Activated CD4-positive, alpha-beta memory T cell treated with anti-CD3 and anti-CD28 coated beads, Interleukin-2, amount 10 ng/mL, durations not matched to agents 7 days and 5 days (primary cell): ENCODE measurements around the gene DYSF. TPM values are rescaled to one million over a fixed set of nuclear protein-coding genes. Genes with fewer than 3 reads are reported as not detected.

ENCODE experiments used
- CTCF ChIA-PET: fragments of 350-600 bp; sonication (Branson Sonifier 250); formaldehyde crosslinking; loops from one replicate; lab custom pipeline; 2021; ENCODE audit warnings: antibody characterized with exemption, inconsistent platforms; lab: Charles Lee
- POLR2A ChIA-PET: fragments of 350-600 bp; sonication (Branson Sonifier 250); formaldehyde crosslinking; loops from one replicate; lab custom pipeline; 2021; ENCODE audit warnings: antibody characterized with exemption; lab: Charles Lee
- DNase-seq: peaks from one replicate; pipeline ENCODE4 v3.0.0-alpha.2; 2020
- H3K27ac Mint-ChIP-seq: one replicate; pipeline ENCODE4 v1.8.0; 2021; ENCODE audit warnings: mild to moderate bottlenecking, mixed read lengths
- H3K27me3 Mint-ChIP-seq: one replicate; pipeline ENCODE4 v1.8.0; 2021; ENCODE audit warnings: mixed read lengths
- H3K36me3 Mint-ChIP-seq: one replicate; pipeline ENCODE4 v1.8.0; 2021; ENCODE audit warnings: low read depth, mixed read lengths
- H3K4me1 Mint-ChIP-seq: one replicate; pipeline ENCODE4 v1.8.0; 2021; ENCODE audit warnings: mixed read lengths
- H3K4me3 Mint-ChIP-seq: one replicate; pipeline ENCODE4 v1.8.0; 2021; ENCODE audit warnings: mild to moderate bottlenecking, mixed read lengths
- H3K9me3 Mint-ChIP-seq: one replicate; pipeline ENCODE4 v1.8.0; 2021; ENCODE audit warnings: mixed read lengths
- total RNA-seq, 2 experiments: library from RNA; stranded (reverse); gene quantifications; one replicate each; pipeline ENCODE4 v1.2.3, GENCODE V29; 2021

Gene DYSF
- total RNA-seq, 2 experiments from 2014 or later, result not detected

GRCh38 chr2:71559080-71559827, 105.9 kb downstream of the DYSF start:
- H3K4me1 Mint-ChIP-seq, result no peaks in the 10 kb centered on the region
- no peaks in the 10 kb centered on the region for H3K9me3 Mint-ChIP-seq
- H3K27ac Mint-ChIP-seq, result no peak overlapping the region
- ChIA-PET POLR2A (no interaction called here), CTCF (no interaction called here)
- DNase-seq, result no peak
- H3K36me3 Mint-ChIP-seq, result no peaks in the 10 kb centered on the region
- H3K27me3 Mint-ChIP-seq, result no peaks in the 10 kb centered on the region
- no peak overlapping the region for H3K4me3 Mint-ChIP-seq

DNA sequence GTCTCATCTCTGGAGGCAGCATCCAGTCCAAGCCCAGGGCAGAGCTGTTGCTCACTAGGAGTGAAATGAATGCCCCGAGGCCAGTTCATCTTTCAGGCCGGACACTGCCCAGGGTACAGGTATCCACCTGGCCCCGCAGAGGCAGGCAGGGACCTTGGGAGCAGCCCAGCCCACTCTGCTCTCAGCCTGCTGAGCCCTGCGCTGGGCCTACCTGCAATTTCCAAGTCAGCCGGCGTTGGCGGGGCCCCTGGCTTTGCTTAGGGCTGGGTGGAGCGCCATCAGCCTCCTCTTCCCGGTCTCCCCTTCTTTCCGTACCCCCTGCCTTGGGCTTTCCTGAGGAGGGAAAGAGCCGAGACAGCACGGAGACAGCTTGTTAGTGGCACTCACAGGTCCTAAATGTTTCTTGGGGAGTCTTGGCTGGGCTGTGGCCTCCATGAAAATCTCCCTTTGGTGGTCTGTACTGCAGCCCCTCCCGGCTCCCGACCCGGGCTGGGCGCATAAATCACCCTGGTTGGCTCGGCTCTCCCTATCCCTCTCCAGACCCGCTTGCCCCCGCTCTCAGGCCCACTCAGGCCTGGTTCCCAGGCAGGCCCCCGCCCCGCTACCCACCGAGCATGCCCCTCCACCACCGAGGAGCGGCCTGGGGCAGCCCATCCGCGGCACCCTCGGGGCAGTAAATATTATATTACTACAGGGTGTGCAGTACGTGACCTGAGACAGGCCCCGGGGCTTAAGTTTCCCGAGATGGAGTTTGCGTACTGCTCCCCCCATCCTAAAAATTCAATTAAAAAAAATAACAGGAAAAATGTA, 106.7 kb downstream of the DYSF start:
- Mint-ChIP-seq H3K27ac (no peak overlapping the region), H3K36me3 (no peaks in the 10 kb centered on the region), H3K4me1 (no peaks in the 10 kb centered on the region), H3K4me3 (no peak overlapping the region), H3K27me3 (no peaks in the 10 kb centered on the region), H3K9me3 (no peaks in the 10 kb centered on the region)
- CTCF ChIA-PET, result no interaction called here
- no peak for DNase-seq
- POLR2A ChIA-PET, result no interaction called here

GRCh38 chr2:71560638-71561011, 107.3 kb downstream of the DYSF start:
- no peaks in the 10 kb centered on the region for H3K9me3 Mint-ChIP-seq
- ChIA-PET POLR2A (no interaction called here), CTCF (no interaction called here)
- H3K4me1 Mint-ChIP-seq, result no peaks in the 10 kb centered on the region
- H3K36me3 Mint-ChIP-seq, result no peaks in the 10 kb centered on the region
- no peak overlapping the region for H3K27ac Mint-ChIP-seq
- no peak overlapping the region for H3K4me3 Mint-ChIP-seq
- no peaks in the 10 kb centered on the region for H3K27me3 Mint-ChIP-seq
- no peak for DNase-seq

DNA sequence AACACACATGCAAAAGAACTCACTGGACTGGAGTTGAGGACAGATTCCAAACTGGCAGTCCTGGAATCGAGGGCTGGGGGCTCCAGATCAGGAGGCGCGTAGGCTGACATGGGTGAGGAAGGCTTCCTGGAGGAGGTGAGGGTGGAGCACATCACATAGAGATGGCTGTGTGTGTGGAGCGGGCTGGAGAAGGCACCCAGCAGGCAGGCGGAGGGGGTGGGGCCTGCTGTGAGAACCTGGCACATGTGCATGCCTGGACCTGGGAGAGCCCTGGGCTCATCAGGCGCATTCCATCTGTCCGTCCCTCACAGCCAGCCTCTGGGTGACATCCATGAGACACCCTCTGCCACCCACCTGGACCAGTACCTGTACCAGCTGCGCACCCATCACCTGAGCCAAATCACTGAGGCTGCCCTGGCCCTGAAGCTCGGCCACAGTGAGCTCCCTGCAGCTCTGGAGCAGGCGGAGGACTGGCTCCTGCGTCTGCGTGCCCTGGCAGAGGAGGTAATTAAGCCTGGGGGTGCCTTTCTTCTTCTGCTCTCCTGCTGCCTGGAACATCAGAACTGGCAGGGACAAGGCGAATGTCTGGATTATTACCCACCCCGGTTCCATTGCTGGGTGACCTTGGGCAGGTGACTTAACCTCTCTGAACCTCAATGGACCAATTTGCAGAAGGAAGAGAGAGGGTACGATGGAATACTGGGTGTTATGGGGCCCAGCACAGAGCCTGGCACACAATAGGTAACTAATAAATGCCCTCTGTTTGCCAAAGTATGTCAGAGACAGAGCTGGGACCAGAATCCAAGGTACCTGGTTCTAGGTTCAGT, 108.3 kb downstream of the DYSF start:
- Mint-ChIP-seq H3K36me3 (no peaks in the 10 kb centered on the region), H3K4me1 (no peaks in the 10 kb centered on the region), H3K27me3 (no peaks in the 10 kb centered on the region), H3K9me3 (no peaks in the 10 kb centered on the region), H3K4me3 (no peak overlapping the region), H3K27ac (no peak overlapping the region)
- ChIA-PET POLR2A (no interaction called here), CTCF (no interaction called here)
- DNase-seq, result no peak

- no peaks in the 10 kb centered on the region for H3K4me1 Mint-ChIP-seq
- H3K27me3 Mint-ChIP-seq, result no peaks in the 10 kb centered on the region
- H3K27ac Mint-ChIP-seq, result no peak overlapping the region
- no peak overlapping the region for H3K4me3 Mint-ChIP-seq
- H3K9me3 Mint-ChIP-seq, result no peaks in the 10 kb centered on the region
- CTCF ChIA-PET, result no interaction called here
- no peaks in the 10 kb centered on the region for H3K36me3 Mint-ChIP-seq
- POLR2A ChIA-PET, result no interaction called here
- DNase-seq, result no peak
Measured at GRCh38 chr2:71562518-71562917, 109.2 kb downstream of the DYSF start.

DNA sequence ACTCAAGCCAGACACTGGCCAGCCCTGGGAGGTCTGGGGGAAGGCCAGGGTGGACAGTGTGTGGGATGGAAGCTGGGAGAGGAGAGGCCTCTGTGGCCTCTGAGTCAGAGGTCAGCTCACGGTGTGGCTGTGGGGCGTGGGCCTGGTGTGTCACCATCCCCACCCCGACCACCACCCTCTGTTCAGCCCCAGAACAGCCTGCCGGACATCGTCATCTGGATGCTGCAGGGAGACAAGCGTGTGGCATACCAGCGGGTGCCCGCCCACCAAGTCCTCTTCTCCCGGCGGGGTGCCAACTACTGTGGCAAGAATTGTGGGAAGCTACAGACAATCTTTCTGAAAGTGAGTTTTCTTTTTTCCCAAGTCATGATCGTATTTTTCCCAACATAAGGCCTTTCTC, 110.5 kb downstream of the DYSF start:
- DNase-seq, result no peak
- CTCF ChIA-PET, result no interaction called here
- POLR2A ChIA-PET, result no interaction called here
- Mint-ChIP-seq H3K27ac (no peak overlapping the region), H3K4me1 (no peaks in the 10 kb centered on the region), H3K27me3 (no peaks in the 10 kb centered on the region), H3K9me3 (no peaks in the 10 kb centered on the region), H3K4me3 (no peak overlapping the region), H3K36me3 (no peaks in the 10 kb centered on the region)

- H3K4me1 Mint-ChIP-seq, result no peaks in the 10 kb centered on the region
- no peaks in the 10 kb centered on the region for H3K27me3 Mint-ChIP-seq
- H3K36me3 Mint-ChIP-seq, result no peaks in the 10 kb centered on the region
- no peak for DNase-seq
- no peak overlapping the region for H3K4me3 Mint-ChIP-seq
- H3K9me3 Mint-ChIP-seq, result no peaks in the 10 kb centered on the region
- ChIA-PET CTCF (no interaction called here), POLR2A (no interaction called here)
- H3K27ac Mint-ChIP-seq, result no peak overlapping the region
Measured at GRCh38 chr2:71564361-71564760, 111.0 kb downstream of the DYSF start.

- no peaks in the 10 kb centered on the region for H3K27me3 Mint-ChIP-seq
- no peaks in the 10 kb centered on the region for H3K36me3 Mint-ChIP-seq
- ChIA-PET POLR2A (no interaction called here), CTCF (no interaction called here)
- H3K4me1 Mint-ChIP-seq, result no peaks in the 10 kb centered on the region
- H3K9me3 Mint-ChIP-seq, result no peaks in the 10 kb centered on the region
- no peak for DNase-seq
- no peak overlapping the region for H3K27ac Mint-ChIP-seq
- no peak overlapping the region for H3K4me3 Mint-ChIP-seq
Measured at GRCh38 chr2:71564790-71565189, 111.4 kb downstream of the DYSF start.

- ChIA-PET CTCF (no interaction called here), POLR2A (no interaction called here)
- H3K27ac Mint-ChIP-seq, result no peak overlapping the region
- H3K4me1 Mint-ChIP-seq, result no peaks in the 10 kb centered on the region
- H3K27me3 Mint-ChIP-seq, result no peaks in the 10 kb centered on the region
- no peak overlapping the region for H3K4me3 Mint-ChIP-seq
- H3K9me3 Mint-ChIP-seq, result no peaks in the 10 kb centered on the region
- no peaks in the 10 kb centered on the region for H3K36me3 Mint-ChIP-seq
- DNase-seq, result no peak
Measured at GRCh38 chr2:71566372-71566771, 113.0 kb downstream of the DYSF start.

DNA sequence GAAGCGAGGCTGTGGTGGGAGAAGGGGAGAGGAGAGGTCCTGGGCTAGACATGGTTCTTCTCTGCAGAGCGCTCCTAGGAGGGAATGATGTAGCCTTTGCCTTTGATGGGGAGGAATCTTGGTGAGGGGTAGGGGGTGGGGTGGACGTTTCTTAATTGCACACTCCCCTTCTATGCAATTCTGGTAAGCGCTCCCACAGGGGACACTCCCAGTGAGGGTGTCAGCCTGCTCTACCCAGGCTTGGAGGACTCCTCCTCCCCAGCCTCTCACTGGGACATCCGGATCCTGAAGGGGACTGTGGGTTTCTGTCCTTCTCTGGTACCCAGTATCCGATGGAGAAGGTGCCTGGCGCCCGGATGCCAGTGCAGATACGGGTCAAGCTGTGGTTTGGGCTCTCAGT, 114.3 kb downstream of the DYSF start:
- Mint-ChIP-seq H3K27me3 (no peaks in the 10 kb centered on the region), H3K4me3 (no peak overlapping the region), H3K36me3 (no peaks in the 10 kb centered on the region), H3K9me3 (no peaks in the 10 kb centered on the region), H3K4me1 (no peaks in the 10 kb centered on the region), H3K27ac (no peak overlapping the region)
- ChIA-PET POLR2A (no interaction called here), CTCF (interaction anchor here (0.6 kb wide), 1 partner anchor 236 kb away, joined by 6 read pairs; the partner anchor contains the start of gene ZNF638)
- DNase-seq, result no peak

DNA sequence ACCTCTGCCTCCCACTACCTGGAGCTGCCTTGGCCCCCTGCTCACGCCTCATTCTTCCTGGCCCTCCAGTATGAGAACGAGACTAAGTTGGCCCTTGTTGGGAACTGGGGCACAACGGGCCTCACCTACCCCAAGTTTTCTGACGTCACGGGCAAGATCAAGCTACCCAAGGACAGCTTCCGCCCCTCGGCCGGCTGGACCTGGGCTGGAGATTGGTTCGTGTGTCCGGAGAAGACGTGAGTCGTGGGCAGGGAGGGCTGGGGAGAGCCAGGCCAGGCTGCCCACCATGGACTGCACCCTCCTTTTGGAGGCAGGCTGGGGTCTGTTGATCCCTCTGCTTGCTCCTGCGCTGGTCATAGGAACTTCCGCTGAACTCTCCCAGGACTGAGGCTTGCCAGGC, 114.7 kb downstream of the DYSF start:
- Mint-ChIP-seq H3K4me3 (no peak overlapping the region), H3K9me3 (no peaks in the 10 kb centered on the region), H3K27me3 (no peaks in the 10 kb centered on the region), H3K4me1 (no peaks in the 10 kb centered on the region), H3K36me3 (no peaks in the 10 kb centered on the region), H3K27ac (no peak overlapping the region)
- no peak for DNase-seq
- ChIA-PET CTCF (no interaction called here), POLR2A (no interaction called here)

DNA sequence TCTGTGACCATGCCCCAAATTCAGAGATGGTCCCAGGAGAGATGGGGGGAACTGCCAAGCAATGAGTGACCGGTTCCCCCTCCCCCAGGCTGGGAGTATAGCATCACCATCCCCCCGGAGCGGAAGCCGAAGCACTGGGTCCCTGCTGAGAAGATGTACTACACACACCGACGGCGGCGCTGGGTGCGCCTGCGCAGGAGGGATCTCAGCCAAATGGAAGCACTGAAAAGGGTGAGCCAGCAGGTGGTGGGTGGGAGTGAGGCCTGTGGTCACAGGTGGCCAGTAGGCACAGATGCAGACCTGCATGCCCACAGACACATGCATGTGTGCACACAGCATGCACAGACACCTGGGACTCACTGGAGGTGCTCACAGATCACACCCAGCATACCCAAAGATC, 117.2 kb downstream of the DYSF start:
- POLR2A ChIA-PET, result no interaction called here
- Mint-ChIP-seq H3K27ac (no peak overlapping the region), H3K27me3 (no peaks in the 10 kb centered on the region), H3K4me3 (no peak overlapping the region), H3K9me3 (no peaks in the 10 kb centered on the region), H3K36me3 (no peaks in the 10 kb centered on the region), H3K4me1 (no peaks in the 10 kb centered on the region)
- no peak for DNase-seq
- CTCF ChIA-PET, result no interaction called here

DNA sequence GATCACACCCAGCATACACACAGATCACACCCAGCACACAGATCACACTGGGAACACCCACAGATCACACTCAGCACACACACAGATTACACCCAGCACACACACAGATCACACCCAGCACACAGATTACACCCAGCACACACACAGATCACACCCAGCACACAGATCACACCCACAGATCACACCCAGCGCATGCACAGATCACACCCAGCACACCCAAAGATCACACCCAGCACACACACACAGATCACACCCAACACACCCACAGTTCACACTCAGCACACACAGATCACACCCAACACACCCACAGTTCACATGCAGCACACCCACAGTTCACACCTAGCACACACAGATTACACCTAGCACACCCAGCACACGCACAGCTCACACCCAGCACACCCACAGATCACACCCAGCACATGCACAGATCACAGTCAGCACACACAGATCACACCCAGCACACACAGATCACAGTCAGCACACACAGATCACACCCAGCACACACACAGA, 117.6 kb downstream of the DYSF start:
- ChIA-PET POLR2A (no interaction called here), CTCF (no interaction called here)
- Mint-ChIP-seq H3K27ac (no peak overlapping the region), H3K27me3 (no peaks in the 10 kb centered on the region), H3K4me3 (no peak overlapping the region), H3K9me3 (no peaks in the 10 kb centered on the region), H3K4me1 (no peaks in the 10 kb centered on the region), H3K36me3 (no peaks in the 10 kb centered on the region)
- DNase-seq, result no peak
